Measurements from ENCODE around the gene EOLA1.
A peak's percentile ranks its signal among the peaks of the same experiment; 100 is the strongest.
"Not testable (repeated sequence)": the region's sequence is repeated elsewhere in the genome, so short reads cannot be mapped to it uniquely, and the experiment has no call there.

Gene EOLA1

DNA sequence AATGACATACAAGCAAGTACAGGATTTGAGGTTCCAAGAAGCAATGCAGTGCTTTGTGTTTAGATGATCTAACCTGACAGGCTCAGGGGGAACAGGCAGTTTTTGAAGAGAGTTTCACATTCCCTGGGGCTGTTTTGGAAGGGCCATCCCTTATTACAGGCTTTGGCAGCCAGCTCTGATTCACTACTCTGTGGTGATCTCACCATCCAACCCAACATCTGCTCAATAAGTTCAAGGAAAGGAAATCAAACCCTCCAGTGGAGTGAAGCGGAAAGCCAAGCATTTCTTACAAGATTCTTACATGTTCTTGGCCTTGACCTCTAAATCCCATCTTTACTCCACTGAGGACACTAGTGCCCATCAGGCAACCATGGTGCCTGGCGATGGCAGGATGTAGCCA lies 43.2 kb upstream of the EOLA1 start:
- TF ChIP-seq, protein P1, sequence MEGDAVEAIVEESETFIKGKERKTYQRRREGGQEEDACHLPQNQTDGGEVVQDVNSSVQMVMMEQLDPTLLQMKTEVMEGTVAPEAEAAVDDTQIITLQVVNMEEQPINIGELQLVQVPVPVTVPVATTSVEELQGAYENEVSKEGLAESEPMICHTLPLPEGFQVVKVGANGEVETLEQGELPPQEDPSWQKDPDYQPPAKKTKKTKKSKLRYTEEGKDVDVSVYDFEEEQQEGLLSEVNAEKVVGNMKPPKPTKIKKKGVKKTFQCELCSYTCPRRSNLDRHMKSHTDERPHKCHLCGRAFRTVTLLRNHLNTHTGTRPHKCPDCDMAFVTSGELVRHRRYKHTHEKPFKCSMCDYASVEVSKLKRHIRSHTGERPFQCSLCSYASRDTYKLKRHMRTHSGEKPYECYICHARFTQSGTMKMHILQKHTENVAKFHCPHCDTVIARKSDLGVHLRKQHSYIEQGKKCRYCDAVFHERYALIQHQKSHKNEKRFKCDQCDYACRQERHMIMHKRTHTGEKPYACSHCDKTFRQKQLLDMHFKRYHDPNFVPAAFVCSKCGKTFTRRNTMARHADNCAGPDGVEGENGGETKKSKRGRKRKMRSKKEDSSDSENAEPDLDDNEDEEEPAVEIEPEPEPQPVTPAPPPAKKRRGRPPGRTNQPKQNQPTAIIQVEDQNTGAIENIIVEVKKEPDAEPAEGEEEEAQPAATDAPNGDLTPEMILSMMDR (IDR thresholded peaks at IDR 0.05; ENCODE audit: extremely low read depth, missing control alignments) = no peak
- no peak for DNase-seq (ENCODE audit: low spot score)

DNA sequence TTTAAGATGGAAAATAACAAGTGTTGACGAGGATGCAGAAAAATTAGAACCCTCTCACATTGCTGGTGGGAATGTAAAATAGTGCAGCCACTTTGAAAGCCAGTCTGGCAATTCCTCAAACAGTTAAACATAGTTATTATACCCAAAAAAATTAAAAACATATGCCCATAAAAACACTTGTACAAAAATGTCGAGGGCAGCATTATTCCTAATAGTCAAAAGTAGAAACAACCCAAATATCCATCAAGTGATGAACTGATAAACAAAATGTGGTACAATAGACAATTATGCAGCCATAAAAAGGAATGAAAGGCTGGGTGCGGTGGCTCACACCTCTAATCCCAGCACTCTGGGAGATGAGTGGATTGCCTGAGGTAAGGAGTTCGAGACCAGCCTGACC lies 42.0 kb upstream of the EOLA1 start:
- TF ChIP-seq, protein P1 (IDR thresholded peaks at IDR 0.05; ENCODE audit: extremely low read depth, missing control alignments) = no peak
- DNase-seq (ENCODE audit: low spot score) = no peak

DNA sequence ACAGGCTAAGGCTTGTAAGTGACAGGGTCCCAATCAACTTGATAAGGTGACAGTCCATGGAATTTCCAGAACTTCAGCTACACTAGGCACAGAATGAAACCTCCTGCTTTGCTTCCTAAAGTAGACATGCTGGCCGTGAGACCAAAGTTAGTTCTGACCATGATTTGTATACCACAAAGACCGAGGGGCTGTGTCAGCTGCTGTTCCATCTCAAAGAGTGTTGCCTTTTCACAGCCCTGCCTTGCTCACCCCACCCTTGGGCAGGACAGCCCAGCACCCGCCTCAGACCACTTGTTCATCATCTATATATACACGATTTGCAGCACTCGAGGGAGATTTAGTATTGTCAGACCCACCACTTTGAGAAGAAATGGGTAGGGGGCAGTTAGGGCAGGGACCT lies 41.0 kb upstream of the EOLA1 start:
- no peak for DNase-seq (ENCODE audit: low spot score)
- TF ChIP-seq, protein P1 (IDR thresholded peaks at IDR 0.05; ENCODE audit: extremely low read depth, missing control alignments) = no peak

DNA sequence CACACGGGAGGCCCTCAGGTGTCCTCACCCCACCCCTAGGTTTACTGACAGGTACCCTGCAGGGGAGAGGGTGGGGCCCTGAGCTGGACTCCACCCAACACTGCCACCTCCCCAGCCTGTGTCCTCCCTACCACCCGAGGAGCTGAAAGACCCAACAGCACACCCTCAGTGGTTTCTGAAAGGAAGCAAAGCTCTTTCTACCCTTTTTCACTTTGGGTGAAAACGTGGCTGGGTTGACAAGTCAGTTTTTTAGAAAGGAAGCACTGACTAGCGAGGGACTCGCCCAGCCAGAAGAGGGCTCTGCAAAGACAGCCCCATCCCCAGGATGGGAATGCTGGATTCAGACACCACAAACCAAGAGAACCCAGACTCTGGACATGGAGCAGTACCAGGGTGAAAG lies 37.9 kb upstream of the EOLA1 start:
- DNase-seq (ENCODE audit: low spot score) = not testable (repeated sequence)

DNA sequence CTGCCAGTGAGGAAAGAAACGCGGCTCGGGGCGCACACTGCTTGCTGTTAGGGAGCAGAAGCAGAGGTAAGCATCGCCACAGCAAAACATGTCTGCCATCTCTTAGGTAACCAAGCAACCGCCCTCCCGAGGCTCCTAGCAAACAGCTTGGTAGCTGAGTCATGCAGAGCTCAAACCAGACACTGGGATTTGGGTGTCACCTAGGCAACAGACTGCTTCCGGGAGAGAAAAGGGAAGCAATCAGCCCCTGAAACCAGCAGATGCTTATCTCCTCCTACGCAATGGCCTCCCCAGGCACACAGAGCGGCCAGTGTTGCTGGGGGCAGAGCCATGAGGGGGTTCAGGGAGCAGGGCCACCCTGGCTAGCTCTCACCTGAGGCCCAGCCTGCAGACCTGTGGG lies 37.4 kb upstream of the EOLA1 start:
- peak; percentile 18 for DNase-seq (ENCODE audit: low spot score)

DNA sequence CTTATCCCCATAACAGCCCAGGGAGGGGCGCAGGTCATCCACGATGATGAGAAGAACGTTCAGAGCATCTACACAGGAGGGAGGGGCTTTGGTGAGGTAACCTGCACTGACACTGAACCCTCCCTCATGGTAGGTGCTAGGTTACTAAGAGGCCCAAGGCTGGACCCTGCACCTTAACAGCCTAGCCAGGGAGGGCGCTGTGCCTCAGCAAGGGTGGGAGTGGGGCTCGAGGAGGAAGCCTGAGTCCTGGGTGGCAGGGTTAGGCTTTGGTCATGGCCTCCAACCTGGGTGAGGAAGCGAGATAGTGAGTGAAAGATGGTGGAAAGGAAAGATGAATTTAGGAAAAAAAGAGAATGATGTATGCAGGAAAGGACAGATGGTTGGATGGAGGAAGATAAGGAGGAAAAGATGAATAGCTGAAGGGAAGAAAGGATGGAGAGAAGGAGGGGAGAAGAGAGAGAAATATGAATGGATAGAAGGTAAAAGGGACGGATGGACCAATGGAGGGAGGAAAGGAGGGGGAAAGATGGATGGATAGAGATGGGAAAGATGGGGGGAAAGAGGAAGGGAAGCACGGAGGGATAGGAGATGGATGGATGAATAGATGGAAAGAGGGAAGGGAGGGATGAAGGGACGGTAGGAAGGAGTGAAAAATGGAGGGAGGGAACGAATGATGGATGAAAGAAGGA lies 36.4 kb upstream of the EOLA1 start:
- peak; percentile 59 for DNase-seq (ENCODE audit: low spot score)
- TF ChIP-seq, protein P1 (IDR thresholded peaks at IDR 0.05; ENCODE audit: extremely low read depth, missing control alignments) = peak; percentile 57

DNA sequence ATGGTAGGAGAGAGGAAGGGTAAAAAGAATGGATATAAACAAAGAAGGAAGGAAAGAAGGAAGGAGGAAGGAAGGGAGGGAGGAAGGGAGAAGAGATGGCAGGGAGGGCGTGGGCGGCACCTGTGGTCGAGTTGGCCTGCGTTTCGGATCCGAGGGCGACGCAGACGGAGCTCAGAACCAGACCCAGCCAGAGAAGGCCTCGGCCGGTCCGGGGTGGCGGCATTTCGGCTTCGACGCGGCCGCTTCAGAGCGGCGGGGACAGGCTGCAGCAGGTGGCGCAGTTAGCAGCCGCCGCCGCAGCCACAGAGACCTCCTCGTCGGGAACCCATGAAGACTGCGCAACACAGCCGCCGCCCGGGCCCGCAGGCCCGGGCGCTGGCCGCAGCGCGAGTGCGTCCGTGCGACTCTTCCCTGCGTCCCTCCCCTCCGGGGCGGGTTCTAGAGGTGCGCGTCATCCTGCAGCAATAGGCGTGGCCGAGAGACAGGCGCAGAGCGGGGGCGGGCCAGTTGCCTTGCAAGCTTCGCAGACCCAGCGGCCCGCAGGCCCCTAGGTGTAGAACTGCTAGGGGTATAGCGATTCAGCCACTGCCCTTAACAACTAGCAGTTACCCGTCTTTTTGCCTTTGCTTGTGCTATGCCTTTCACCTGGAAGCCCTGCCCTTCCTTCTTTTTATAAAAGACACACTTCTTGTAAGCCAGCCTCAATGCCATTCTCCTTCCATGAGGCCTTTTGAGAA lies 35.7 kb upstream of the EOLA1 start, which contains the start of gene IDS:
IDS (minus strand) TSS at position 392 of the 737 bp plus-strand sequence; CDS start at position 223, 169 bp downstream.
- TF ChIP-seq, protein P1 (IDR thresholded peaks at IDR 0.05; ENCODE audit: extremely low read depth, missing control alignments) = no peak
- DNase-seq (ENCODE audit: low spot score) = peak; percentile 82

DNA sequence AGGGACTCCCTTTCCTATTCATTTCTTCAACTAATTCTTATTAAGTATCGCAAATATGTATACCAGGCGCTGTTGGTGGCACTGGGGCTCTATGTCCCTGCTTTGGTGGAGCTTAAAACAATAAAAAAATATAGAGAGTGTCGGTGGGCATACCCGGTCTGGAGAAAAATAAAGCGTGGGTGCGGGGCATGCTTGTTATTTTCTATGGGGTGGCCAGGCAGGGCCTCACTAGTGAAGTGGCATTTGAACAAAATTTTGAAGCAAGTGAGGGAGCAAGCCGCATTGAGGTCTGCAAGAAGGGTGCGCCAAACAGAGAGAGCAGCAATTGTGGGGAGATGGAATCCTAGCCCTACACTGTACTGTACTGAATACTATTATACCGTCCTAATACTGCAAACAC lies 35.1 kb upstream of the EOLA1 start:
- no peak for DNase-seq (ENCODE audit: low spot score)
- TF ChIP-seq, protein P1 (IDR thresholded peaks at IDR 0.05; ENCODE audit: extremely low read depth, missing control alignments) = no peak
